Stimulated activated CD4-positive, alpha-beta T cell treated with anti-CD3 and anti-CD28 coated beads, Interleukin-2, amount 100 ng/mL, for 24 hours (primary cell): ENCODE measurements around the gene CST3.
"Not testable (repeated sequence)": the region's sequence is repeated elsewhere in the genome, so short reads cannot be mapped to it uniquely, and the experiment has no call there.

Experiments
- DNase-seq, 2 donors: peaks; one replicate each; pipeline ENCODE4 v3.0.0-alpha.2; 2020

CST3 gene

GRCh38 chr20:23640671-23641667 is 3.2 kb upstream of the CST3 start:
- no peak for DNase-seq

- no peak for DNase-seq
These were observed 2.4 kb upstream of the CST3 start for GRCh38 chr20:23640018-23640601.

GRCh38 chr20:23639490-23639958 is 1.8 kb upstream of the CST3 start:
- no peak for DNase-seq

- no peak for DNase-seq
These were observed 554 bp upstream of the CST3 start for GRCh38 chr20:23638309-23638708.

- DNase-seq: no peak
These were observed 860 bp downstream of the CST3 start for GRCh38 chr20:23636908-23637281.

GRCh38 chr20:23636182-23636907 is 1.4 kb downstream of the CST3 start:
- no peak for DNase-seq

GRCh38 chr20:23635768-23636090 is 2.0 kb downstream of the CST3 start:
- not testable (repeated sequence) for DNase-seq

- no peak for DNase-seq
These were observed 2.6 kb downstream of the CST3 start for GRCh38 chr20:23634985-23635767.

GRCh38 chr20:23634044-23634801 is 3.5 kb downstream of the CST3 start:
- no peak for DNase-seq

GRCh38 chr20:23632711-23633573 is 4.8 kb downstream of the CST3 start:
- no peak for DNase-seq

- no peak for DNase-seq
These were observed 5.6 kb downstream of the CST3 start for GRCh38 chr20:23631981-23632710.

GRCh38 chr20:23631226-23631822 is 6.4 kb downstream of the CST3 start:
- no peak for DNase-seq

- DNase-seq: no peak
These were observed 7.3 kb downstream of the CST3 start for GRCh38 chr20:23630392-23630849.

GRCh38 chr20:23629542-23630391 is 8.0 kb downstream of the CST3 start:
- DNase-seq: no peak

- DNase-seq: no peak
These were observed 8.7 kb downstream of the CST3 start for GRCh38 chr20:23629017-23629541.

GRCh38 chr20:23628402-23629016 is 9.2 kb downstream of the CST3 start:
- DNase-seq: no peak

GRCh38 chr20:23627501-23627900 is 10.3 kb downstream of the CST3 start:
- DNase-seq: no peak

GRCh38 chr20:23626040-23626620 is 11.6 kb downstream of the CST3 start:
- no peak for DNase-seq
